ENCODE measurements around the gene QSOX2.

DNA sequence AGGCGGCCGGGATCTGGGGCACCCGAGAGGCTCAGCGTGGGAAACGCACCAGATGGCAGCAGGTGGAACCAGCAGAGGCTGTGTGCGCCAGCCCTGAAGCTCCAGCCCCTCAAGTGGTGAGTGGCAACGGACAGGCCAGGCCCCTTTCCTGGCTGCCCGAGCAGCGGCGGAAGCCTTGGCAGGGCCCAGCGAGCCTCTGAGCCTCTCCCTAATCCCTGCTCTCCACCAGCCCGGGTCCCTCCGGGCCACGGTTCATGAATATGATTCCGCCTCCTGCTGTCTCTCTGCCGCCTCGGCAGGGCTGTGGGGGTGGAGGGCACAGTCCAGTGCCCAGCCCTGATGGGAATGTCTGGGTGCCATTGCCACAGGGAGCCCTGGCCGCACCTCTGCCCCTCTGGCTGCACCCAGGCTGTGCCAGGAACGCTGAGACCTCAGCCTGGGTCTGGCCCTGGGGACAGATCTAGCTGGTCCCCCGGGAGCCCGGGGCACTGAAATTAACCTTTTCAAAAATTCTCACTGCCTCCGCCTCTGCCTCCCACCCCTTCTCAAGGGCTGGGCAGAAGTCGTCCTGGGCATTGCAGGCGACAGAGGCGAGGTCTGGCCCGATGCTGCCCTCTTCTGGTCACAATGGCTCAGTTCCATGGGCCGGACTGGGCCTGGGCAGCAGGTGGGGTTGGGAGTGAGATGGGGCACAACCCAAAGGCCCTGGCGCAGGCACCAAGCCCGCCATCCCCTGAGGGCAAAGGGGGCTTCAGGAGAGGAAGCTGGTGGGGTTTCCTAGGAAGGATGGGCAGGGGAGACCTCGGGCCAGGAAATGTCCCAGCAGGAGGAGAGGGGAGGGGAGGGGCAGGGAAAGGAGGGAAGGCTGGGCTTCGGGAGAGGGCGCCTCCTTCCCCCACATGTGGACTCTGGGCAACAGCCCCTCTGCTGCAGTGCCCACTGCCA is 38.0 kb upstream of the QSOX2 start:
- TF ChIP-seq, protein P1, sequence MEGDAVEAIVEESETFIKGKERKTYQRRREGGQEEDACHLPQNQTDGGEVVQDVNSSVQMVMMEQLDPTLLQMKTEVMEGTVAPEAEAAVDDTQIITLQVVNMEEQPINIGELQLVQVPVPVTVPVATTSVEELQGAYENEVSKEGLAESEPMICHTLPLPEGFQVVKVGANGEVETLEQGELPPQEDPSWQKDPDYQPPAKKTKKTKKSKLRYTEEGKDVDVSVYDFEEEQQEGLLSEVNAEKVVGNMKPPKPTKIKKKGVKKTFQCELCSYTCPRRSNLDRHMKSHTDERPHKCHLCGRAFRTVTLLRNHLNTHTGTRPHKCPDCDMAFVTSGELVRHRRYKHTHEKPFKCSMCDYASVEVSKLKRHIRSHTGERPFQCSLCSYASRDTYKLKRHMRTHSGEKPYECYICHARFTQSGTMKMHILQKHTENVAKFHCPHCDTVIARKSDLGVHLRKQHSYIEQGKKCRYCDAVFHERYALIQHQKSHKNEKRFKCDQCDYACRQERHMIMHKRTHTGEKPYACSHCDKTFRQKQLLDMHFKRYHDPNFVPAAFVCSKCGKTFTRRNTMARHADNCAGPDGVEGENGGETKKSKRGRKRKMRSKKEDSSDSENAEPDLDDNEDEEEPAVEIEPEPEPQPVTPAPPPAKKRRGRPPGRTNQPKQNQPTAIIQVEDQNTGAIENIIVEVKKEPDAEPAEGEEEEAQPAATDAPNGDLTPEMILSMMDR (IDR thresholded peaks at IDR 0.05; ENCODE audit: low read length), result peak; percentile 87
- TF ChIP-seq EZH2 (IDR thresholded peaks at IDR 0.05; ENCODE audit: borderline replicate concordance, low read length), result no peak
